Endothelial cell of umbilical vein (primary cell): ENCODE measurements around the gene KBTBD4. TPM values are rescaled to one million over a fixed set of nuclear protein-coding genes. Genes with fewer than 3 reads are reported as not detected.

Experiments used
- BruUV-seq: library from RNA; stranded (reverse); fragments of 400-500 nt; replicated peaks from 2 replicates; lab custom pipeline; 2021; lab: Mats Ljungman, UMichigan
- CTCF ChIA-PET: fragments of 300-600, 350-600 bp; sonication (Branson Sonifier 250); formaldehyde crosslinking; loops from one replicate; lab custom pipeline; 2021; ENCODE audit warnings: antibody characterized with exemption, inconsistent platforms; lab: Charles Lee
- POLR2A ChIA-PET: fragments of 300-600, 350-600 bp; sonication (Branson Sonifier 250); formaldehyde crosslinking; loops from one replicate; lab custom pipeline; 2021; ENCODE audit warnings: antibody characterized with exemption, inconsistent platforms; lab: Charles Lee
- DNase-seq: peaks from one replicate; pipeline ENCODE4 v3.0.0-alpha.2; 2011; ENCODE audit warnings: low read depth, low spot score
- FAIRE-seq: peaks from 2 replicates; lab custom pipeline; 2011; peaks lifted over from hg19 to GRCh38; lab: Jason Lieb, UNC
- H2AFZ ChIP-seq: 2 replicates; pipeline ENCODE4 v1.6.0; 2012; ENCODE audit warnings: low read depth, low read length, control low read depth, inconsistent platforms
- H3K27ac ChIP-seq: 2 replicates; pipeline ENCODE4 v1.5.1; 2011; ENCODE audit warnings: low read depth, mild to moderate bottlenecking, control low read depth, low read length, moderate library complexity; ENCODE audit not compliant: insufficient read depth
- H3K27me3 ChIP-seq, 2 experiments: 2 replicates each; pipeline versions ENCODE4 v1.6.0 to v1.6.1; 2011; ENCODE audit warnings: low read length in 2 of 2, mixed read lengths in 1 of 2; ENCODE audit not compliant: control insufficient read depth in 2 of 2, insufficient read depth in 2 of 2
- H3K36me3 ChIP-seq, 2 experiments: 2 replicates in 1 of 2; 3 replicates in 1 of 2; pipeline ENCODE4 v1.5.1; 2011; ENCODE audit warnings: low read length in 2 of 2, mild to moderate bottlenecking in 1 of 2, moderate library complexity in 1 of 2; ENCODE audit not compliant: control insufficient read depth in 2 of 2, insufficient read depth in 2 of 2; ENCODE audit errors: extremely low read depth in 1 of 2
- H3K4me1 ChIP-seq: 3 replicates; pipeline ENCODE4 v1.5.1; 2011; ENCODE audit warnings: mild to moderate bottlenecking, low read length; ENCODE audit not compliant: control insufficient read depth, insufficient read depth; ENCODE audit errors: extremely low read depth
- H3K4me2 ChIP-seq: 2 replicates; pipeline ENCODE4 v1.6.1; 2011; ENCODE audit warnings: low read length, control low read depth, mixed read lengths; ENCODE audit not compliant: insufficient read depth
- H3K4me3 ChIP-seq, 3 experiments: fragments of 200-600 bp in 1 of 3; sonication (generic), shearing (Covaris generic) in 1 of 3; replicated peaks in 1 of 3; 2 replicates each; pipeline ENCODE4 v1.5.1; 2011 to 2016; ENCODE audit warnings: control low read depth in 3 of 3, low read length in 3 of 3, mild to moderate bottlenecking in 2 of 3, inconsistent platforms in 1 of 3, low read depth in 1 of 3, moderate library complexity in 1 of 3; ENCODE audit not compliant: insufficient read depth in 1 of 3
- H3K79me2 ChIP-seq: 2 replicates; pipeline ENCODE4 v1.6.0; 2012; ENCODE audit warnings: low read length, inconsistent platforms; ENCODE audit not compliant: control insufficient read depth, insufficient read depth
- H3K9ac ChIP-seq: replicated peaks from 2 replicates; pipeline ENCODE3; 2011; ENCODE audit warnings: low read length, control low read depth; ENCODE audit not compliant: insufficient read depth; ENCODE audit errors: extremely low read depth
- H3K9me1 ChIP-seq: replicated peaks from 3 replicates; pipeline ENCODE4 v1.6.0; 2011; ENCODE audit warnings: mild to moderate bottlenecking, low read length; ENCODE audit not compliant: control insufficient read depth, insufficient read depth; ENCODE audit errors: extremely low read depth
- H3K9me3 ChIP-seq: replicated peaks from 2 replicates; pipeline ENCODE4 v1.5.1; 2012; ENCODE audit warnings: low read length, inconsistent platforms; ENCODE audit not compliant: control insufficient read depth, insufficient read depth
- H4K20me1 ChIP-seq: replicated peaks from 2 replicates; pipeline ENCODE3; 2011; ENCODE audit warnings: mild to moderate bottlenecking, low read length; ENCODE audit not compliant: control insufficient read depth, insufficient read depth; ENCODE audit errors: extremely low read depth
- EZH2 ChIP-seq: IDR thresholded peaks from 2 replicates; pipeline ENCODE4 v1.6.1; 2012; ENCODE audit warnings: borderline replicate concordance, low read depth, mild to moderate bottlenecking, moderate library complexity, low read length, inconsistent platforms; ENCODE audit not compliant: severe bottlenecking
- dilution Hi-C: fragments of 300-500 bp; cut with MboI; formaldehyde crosslinking; loops from one replicate; pipeline ENCODE4 v1.15.0; 2019; ENCODE audit warnings: low sequenced_read_pairs; ENCODE audit not compliant: extremely low pct_ligation_motif_present
- intact Hi-C: fragments of 100-400 bp; cut with micrococcal nuclease; formaldehyde crosslinking; loops from one replicate; pipeline ENCODE4 v1.10.0; 2022
- polyA plus RNA-seq, 4 experiments: library from polyadenylated mRNA; depleted of rRNA in 3 of 4; stranded (reverse) in 3 of 4; unstranded in 1 of 4; fragments of >200 nt; gene quantifications; 2 replicates each; pipeline versions ENCODE4 v1.2.1 to v1.2.3, GENCODE V29; 2011 to 2012; ENCODE audit warnings: missing spikeins in 1 of 4
- total RNA-seq: library from RNA; stranded (reverse); gene quantifications from 2 replicates; pipeline ENCODE4 v1.2.3, GENCODE V29; 2021
- TF ChIP-seq, protein P1 (sequence below), 2 donors: IDR thresholded peaks; 1 replicate in 1 of 2; 2 replicates in 1 of 2; pipeline ENCODE4 v1.5.1; 2011; ENCODE audit warnings: low read length in 2 of 2, mild to moderate bottlenecking in 2 of 2, moderate library complexity in 2 of 2, control low read depth in 1 of 2, inconsistent platforms in 1 of 2, low read depth in 1 of 2; ENCODE audit not compliant: insufficient read depth in 1 of 2; ENCODE audit errors: extremely low read depth in 1 of 2
- TF ChIP-seq, protein P2 (sequence below): IDR thresholded peaks from 2 replicates; pipeline ENCODE4 v1.6.1; 2011; ENCODE audit not compliant: insufficient read depth, insufficient read length

Gene KBTBD4
- total and polyA plus RNA-seq, 2 donors (not counting 3 experiments of a cell fraction or from before 2014, with no cell fraction given): 16.3 to 23.2 TPM

DNA sequence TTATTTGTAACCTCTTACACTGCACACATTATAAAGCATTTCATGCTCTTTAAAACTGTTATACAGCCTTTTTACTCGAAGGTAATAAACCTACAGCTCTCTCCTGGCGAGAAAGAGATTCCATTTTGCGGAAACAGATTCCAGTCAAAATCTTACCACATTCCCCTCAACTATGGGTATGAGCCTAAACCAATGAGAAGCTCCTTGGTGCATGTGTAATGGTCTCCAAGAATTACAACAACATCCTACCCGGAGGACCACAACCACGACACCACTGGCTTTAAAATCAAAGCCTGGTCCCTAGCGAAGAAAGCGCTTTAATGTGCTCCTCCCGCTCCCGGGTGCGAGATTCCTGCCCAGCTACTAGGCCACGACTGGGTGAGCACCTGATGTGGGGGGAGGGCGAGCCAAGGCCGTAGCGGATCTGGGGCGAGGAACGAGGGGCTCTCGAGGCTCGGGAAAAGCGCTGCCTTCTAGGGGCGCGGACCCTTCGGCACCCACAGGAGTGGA lies 26.7 kb downstream of the KBTBD4 start:
- H3K9me3 ChIP-seq: no peaks in the 10 kb centered on the region
- DNase-seq (peak; percentile 48), FAIRE-seq (peak; percentile 65)
- H3K9me1 ChIP-seq: no peaks in the 10 kb centered on the region
- H3K4me2 ChIP-seq: peak overlapping the region; percentile 59
- H3K27ac ChIP-seq: peak overlapping the region; percentile 33
- peak overlapping the region; percentile 81 for H3K9ac ChIP-seq
- ChIA-PET POLR2A (interaction anchor here (0.7 to 1.8 kb wide), 3 partner anchors 11 to 1011 kb away, joined by 5 to 6 read pairs (median 5); no protein-coding TSS in a partner anchor), CTCF (interaction anchor here (0.9 to 4.2 kb wide), 12 partner anchors 9 to 178 kb away, joined by 3 to 41 read pairs (median 5); partner anchors contain the start of gene PTPMT1)
- H3K36me3 ChIP-seq: no peaks in the 10 kb centered on the region
- H3K4me1 ChIP-seq: peaks cover 9% of the 10 kb centered on the region
- no TSS peak for BruUV-seq
- peak overlapping the region; percentile 23 for H2AFZ ChIP-seq
- dilution Hi-C loops (no loop called here), intact Hi-C loops (loop anchor here (2.0 to 5.0 kb wide), 2 partner anchors 13 to 145 kb away; partner anchors contain the start of gene SLC39A13)
- H3K4me3 ChIP-seq: peak overlapping the region; percentile 69 to 75 (median 74)
- TF ChIP-seq, protein P1, sequence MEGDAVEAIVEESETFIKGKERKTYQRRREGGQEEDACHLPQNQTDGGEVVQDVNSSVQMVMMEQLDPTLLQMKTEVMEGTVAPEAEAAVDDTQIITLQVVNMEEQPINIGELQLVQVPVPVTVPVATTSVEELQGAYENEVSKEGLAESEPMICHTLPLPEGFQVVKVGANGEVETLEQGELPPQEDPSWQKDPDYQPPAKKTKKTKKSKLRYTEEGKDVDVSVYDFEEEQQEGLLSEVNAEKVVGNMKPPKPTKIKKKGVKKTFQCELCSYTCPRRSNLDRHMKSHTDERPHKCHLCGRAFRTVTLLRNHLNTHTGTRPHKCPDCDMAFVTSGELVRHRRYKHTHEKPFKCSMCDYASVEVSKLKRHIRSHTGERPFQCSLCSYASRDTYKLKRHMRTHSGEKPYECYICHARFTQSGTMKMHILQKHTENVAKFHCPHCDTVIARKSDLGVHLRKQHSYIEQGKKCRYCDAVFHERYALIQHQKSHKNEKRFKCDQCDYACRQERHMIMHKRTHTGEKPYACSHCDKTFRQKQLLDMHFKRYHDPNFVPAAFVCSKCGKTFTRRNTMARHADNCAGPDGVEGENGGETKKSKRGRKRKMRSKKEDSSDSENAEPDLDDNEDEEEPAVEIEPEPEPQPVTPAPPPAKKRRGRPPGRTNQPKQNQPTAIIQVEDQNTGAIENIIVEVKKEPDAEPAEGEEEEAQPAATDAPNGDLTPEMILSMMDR (IDR thresholded peaks at IDR 0.05; ENCODE audit: extremely low read depth in 1 of 2, insufficient read depth in 1 of 2, low read depth in 1 of 2, low read length in 2 of 2): no peak
- TF ChIP-seq, protein P2, sequence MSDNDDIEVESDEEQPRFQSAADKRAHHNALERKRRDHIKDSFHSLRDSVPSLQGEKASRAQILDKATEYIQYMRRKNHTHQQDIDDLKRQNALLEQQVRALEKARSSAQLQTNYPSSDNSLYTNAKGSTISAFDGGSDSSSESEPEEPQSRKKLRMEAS: no peak
- peaks cover 57% of the 10 kb centered on the region for H3K79me2 ChIP-seq
- H4K20me1 ChIP-seq: peaks cover 8% of the 10 kb centered on the region
- H3K27me3 ChIP-seq: no peaks in the 10 kb centered on the region

DNA sequence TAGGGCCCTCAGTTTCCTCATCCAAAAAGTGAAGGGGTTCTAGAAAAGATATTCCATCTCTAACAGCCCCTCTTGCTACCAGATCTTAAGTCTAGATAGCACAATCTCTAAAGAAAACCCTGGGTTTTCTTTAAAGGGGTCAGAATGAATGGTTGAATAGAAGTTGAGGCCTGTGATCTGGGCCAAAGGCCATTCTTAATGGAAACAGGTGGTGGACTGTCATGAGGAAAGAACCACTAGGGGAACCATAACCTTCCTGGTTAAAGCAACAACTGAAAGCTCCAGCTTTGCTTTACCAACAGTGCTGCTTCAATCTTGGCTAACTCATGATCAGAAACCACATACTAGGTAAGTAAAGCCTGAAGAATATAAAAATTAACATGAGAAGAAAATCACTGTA lies 27.7 kb downstream of the KBTBD4 start:
- peaks cover 8% of the 10 kb centered on the region for H4K20me1 ChIP-seq
- H3K79me2 ChIP-seq: peaks cover 66% of the 10 kb centered on the region
- peak overlapping the region; percentile 59 for H3K4me2 ChIP-seq
- peak; percentile 21 for DNase-seq
- dilution Hi-C loops (no loop called here), intact Hi-C loops (loop anchor here (5.0 kb wide), 1 partner anchor 144 kb away; the partner anchor contains the start of gene SLC39A13)
- no peaks in the 10 kb centered on the region for H3K9me1 ChIP-seq
- CTCF ChIA-PET: interaction anchor here (0.6 to 4.2 kb wide), 10 partner anchors 12 to 85 kb away, joined by 3 to 41 read pairs (median 4); partner anchors contain the start of gene PTPMT1
- H3K4me1 ChIP-seq: peaks cover 9% of the 10 kb centered on the region
- H3K9ac ChIP-seq: no peak overlapping the region
- no peak overlapping the region for H3K27ac ChIP-seq
- POLR2A ChIA-PET: interaction anchor here (0.7 kb wide), 1 partner anchor 1010 kb away, joined by 5 read pairs; no protein-coding TSS in a partner anchor
- peak overlapping the region in 1 of 3 experiments; percentile 74 for H3K4me3 ChIP-seq
- no peaks in the 10 kb centered on the region for H3K9me3 ChIP-seq
- TF ChIP-seq EZH2: no peak
- TF ChIP-seq, protein P1 (IDR thresholded peaks at IDR 0.05; ENCODE audit: extremely low read depth in 1 of 2, insufficient read depth in 1 of 2, low read depth in 1 of 2, low read length in 2 of 2): peak in 1 of 2 donors; percentile 37
- no peaks in the 10 kb centered on the region for H3K36me3 ChIP-seq
- BruUV-seq: TSS peak; percentile 17
- FAIRE-seq: peak; percentile 66
- H3K27me3 ChIP-seq: no peaks in the 10 kb centered on the region
- no peak overlapping the region for H2AFZ ChIP-seq
